Activated naive CD4-positive, alpha-beta T cell treated with Interleukin-2 at 50 U/mL for 16 hours (primary cell): ENCODE measurements around the gene C14orf180.

Experiments
- DNase-seq: peaks from one replicate; pipeline ENCODE4 v3.0.0-alpha.2; 2020

Gene C14orf180

GRCh38 chr14:104579507-104579906, at the start of gene C14orf180:
Gene C14orf180, plus strand, starts transcription at chr14:104579764. Its CDS starts 6,667 bp downstream, at chr14:104586431.
- no peak for DNase-seq

GRCh38 chr14:104530646-104531045, 48.9 kb upstream of the C14orf180 start:
- DNase-seq: no peak

- DNase-seq: no peak
Observed at GRCh38 chr14:104531421-104532190, 48.0 kb upstream of the C14orf180 start.

- no peak for DNase-seq
Observed at GRCh38 chr14:104532191-104532555, 47.4 kb upstream of the C14orf180 start.

- no peak for DNase-seq
Observed at GRCh38 chr14:104534036-104534435, 45.5 kb upstream of the C14orf180 start.

- no peak for DNase-seq
Observed at GRCh38 chr14:104536942-104537612, 42.5 kb upstream of the C14orf180 start.

GRCh38 chr14:104537613-104537988, 42.0 kb upstream of the C14orf180 start:
- DNase-seq: no peak

- DNase-seq: no peak
Observed at GRCh38 chr14:104541905-104542465, 37.6 kb upstream of the C14orf180 start.

GRCh38 chr14:104542871-104543830, 36.4 kb upstream of the C14orf180 start:
- DNase-seq: no peak

GRCh38 chr14:104544362-104544961, 35.1 kb upstream of the C14orf180 start:
- no peak for DNase-seq

GRCh38 chr14:104545151-104545941, 34.2 kb upstream of the C14orf180 start:
- DNase-seq: no peak

GRCh38 chr14:104545942-104546501, 33.5 kb upstream of the C14orf180 start:
- no peak for DNase-seq

- DNase-seq: no peak
Observed at GRCh38 chr14:104546591-104547309, 32.8 kb upstream of the C14orf180 start.

GRCh38 chr14:104547310-104547997, 32.1 kb upstream of the C14orf180 start:
- no peak for DNase-seq

GRCh38 chr14:104547998-104548700, 31.4 kb upstream of the C14orf180 start:
- no peak for DNase-seq

- no peak for DNase-seq
Observed at GRCh38 chr14:104548802-104549535, 30.6 kb upstream of the C14orf180 start.

GRCh38 chr14:104549536-104550339, 29.8 kb upstream of the C14orf180 start:
- DNase-seq: no peak
